Neuronal stem cell (in vitro differentiated cells): ENCODE data around the gene TIAL1.

Source experiments
- DNase-seq: peaks from one replicate; pipeline ENCODE4 v3.0.0-alpha.2; 2013; ENCODE audit warnings: low spot score
- H2AFZ ChIP-seq: one replicate; pipeline ENCODE4 v1.6.1; 2013; ENCODE audit warnings: mild to moderate bottlenecking, low read length, inconsistent platforms
- H2AK5ac ChIP-seq: 2 replicates; pipeline ENCODE4 v1.6.1; 2013; ENCODE audit warnings: low read depth, mild to moderate bottlenecking, inconsistent platforms, low read length, moderate library complexity, mixed read lengths
- H2BK120ac ChIP-seq: 2 replicates; pipeline ENCODE4 v1.6.1; 2013; ENCODE audit warnings: low read depth, mild to moderate bottlenecking, inconsistent platforms, low read length, moderate library complexity, mixed read lengths
- H2BK12ac ChIP-seq: one replicate; pipeline ENCODE4 v1.6.1; 2013; ENCODE audit warnings: low read length, inconsistent platforms
- H2BK15ac ChIP-seq: 2 replicates; pipeline ENCODE4 v1.6.1; 2013; ENCODE audit warnings: mild to moderate bottlenecking, low read length, inconsistent platforms, mixed read lengths
- H2BK5ac ChIP-seq: one replicate; pipeline ENCODE4 v1.6.1; 2013; ENCODE audit warnings: inconsistent platforms, mild to moderate bottlenecking, low read length, moderate library complexity
- H3K14ac ChIP-seq: one replicate; pipeline ENCODE4 v1.6.1; 2013; ENCODE audit warnings: low read length, inconsistent platforms
- H3K18ac ChIP-seq: 2 replicates; pipeline ENCODE4 v1.6.1; 2013; ENCODE audit warnings: low read length, inconsistent platforms
- H3K23ac ChIP-seq: 2 replicates; pipeline ENCODE4 v1.6.1; 2013; ENCODE audit warnings: low read depth, mild to moderate bottlenecking, mixed read lengths, low read length, inconsistent platforms; ENCODE audit not compliant: poor library complexity
- H3K27ac ChIP-seq: replicated peaks from 3 replicates; pipeline ENCODE4 v1.5.1; 2013; ENCODE audit warnings: low read length, inconsistent platforms
- H3K27me3 ChIP-seq, 3 experiments: 2 replicates each; pipeline ENCODE4 v1.6.1; 2013; ENCODE audit warnings: low read length in 3 of 3, mild to moderate bottlenecking in 2 of 3, inconsistent platforms in 1 of 3, low read depth in 1 of 3, mixed read lengths in 1 of 3, moderate library complexity in 1 of 3; ENCODE audit not compliant: control insufficient read depth in 3 of 3, insufficient read depth in 3 of 3
- H3K36me3 ChIP-seq, 2 donors: replicated peaks in 1 of 2; 2 replicates each; pipeline ENCODE4 v1.6.1; 2013; ENCODE audit warnings: low read length in 2 of 2; ENCODE audit not compliant: control insufficient read depth in 2 of 2, insufficient read depth in 2 of 2
- H3K4ac ChIP-seq: 2 replicates; pipeline ENCODE4 v1.6.1; 2013; ENCODE audit warnings: inconsistent platforms, mild to moderate bottlenecking, low read length, moderate library complexity
- H3K4me1 ChIP-seq, 2 donors: 1 replicate in 1 of 2; 2 replicates in 1 of 2; pipeline ENCODE4 v1.6.1; 2013; ENCODE audit warnings: low read length in 2 of 2, low read depth in 1 of 2; ENCODE audit not compliant: control insufficient read depth in 2 of 2, insufficient read depth in 1 of 2
- H3K4me2 ChIP-seq: one replicate; pipeline ENCODE4 v1.6.1; 2013; ENCODE audit warnings: mild to moderate bottlenecking, low read length, inconsistent platforms; ENCODE audit not compliant: insufficient read depth, poor library complexity, severe bottlenecking
- H3K4me3 ChIP-seq, 2 donors: 2 replicates each; pipeline ENCODE4 v1.5.1; 2013; ENCODE audit warnings: low read length in 2 of 2, mild to moderate bottlenecking in 2 of 2, inconsistent platforms in 1 of 2, moderate library complexity in 1 of 2
- H3K79me1 ChIP-seq: one replicate; pipeline ENCODE4 v1.6.1; 2013; ENCODE audit warnings: low read depth, mild to moderate bottlenecking, inconsistent platforms, low read length, moderate library complexity
- H3K9ac ChIP-seq: one replicate; pipeline ENCODE4 v1.6.1; 2013; ENCODE audit warnings: mild to moderate bottlenecking, low read depth, low read length, inconsistent platforms; ENCODE audit not compliant: poor library complexity
- H3K9me3 ChIP-seq, 2 donors: replicated peaks in 1 of 2; 2 replicates each; pipeline versions ENCODE3 to v1.6.1; 2013; ENCODE audit warnings: low read length in 2 of 2, mild to moderate bottlenecking in 2 of 2, inconsistent platforms in 1 of 2, low read depth in 1 of 2, mixed read lengths in 1 of 2, moderate library complexity in 1 of 2; ENCODE audit not compliant: control insufficient read depth in 2 of 2, insufficient read depth in 1 of 2
- H4K8ac ChIP-seq: one replicate; pipeline ENCODE4 v1.6.1; 2013; ENCODE audit warnings: low read depth, mild to moderate bottlenecking, inconsistent platforms, low read length, moderate library complexity
- H4K91ac ChIP-seq: one replicate; pipeline ENCODE4 v1.6.1; 2013; ENCODE audit warnings: low read length, low read depth, mild to moderate bottlenecking, inconsistent platforms; ENCODE audit not compliant: poor library complexity
- WGBS, 2 donors: extraction: QIAGEN DNeasy Blood & Tissue Kit; methylation state at CpG; one replicate each; pipeline ENCODE4 v1.1.7; 2013; ENCODE audit warnings: missing lambda C conversion rate in 2 of 2, mixed read lengths in 1 of 2; ENCODE audit not compliant: insufficient read length in 2 of 2, insufficient replicate concordance in 1 of 2; ENCODE audit errors: extremely low coverage in 2 of 2; 5-methylcytosine and 5-hydroxymethylcytosine counted together

Gene TIAL1

DNA sequence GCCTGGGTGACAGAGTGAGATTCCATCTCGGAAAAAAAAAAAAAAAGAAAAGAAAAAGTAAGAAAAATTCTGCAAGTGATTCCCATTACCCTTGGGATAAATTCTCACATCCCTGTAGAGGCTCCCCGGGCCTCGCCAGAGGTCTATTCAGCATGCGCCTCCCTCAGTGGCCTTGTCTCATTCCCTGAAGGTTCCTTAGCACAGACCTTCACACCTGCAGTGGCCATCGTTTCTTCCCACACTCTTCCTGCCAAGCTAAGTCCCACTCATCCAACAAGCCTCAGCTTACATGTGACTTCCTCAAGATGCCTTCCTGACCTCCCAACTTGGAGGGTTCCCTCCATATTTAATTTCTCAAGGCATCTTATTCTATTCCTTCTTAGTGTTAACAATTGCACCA, 33.5 kb upstream of the TIAL1 start:
- DNase-seq: no peak
- Histone ChIP-seq H3K4me1 (no peaks in the 10 kb centered on the region), H3K4me2 (no peak overlapping the region), H2BK120ac (no peak overlapping the region), H3K4me3 (no peak overlapping the region), H3K36me3 (no peaks in the 10 kb centered on the region), H3K14ac (no peak overlapping the region), H2BK12ac (no peak overlapping the region), H2BK5ac (no peak overlapping the region), H3K18ac (no peak overlapping the region), H3K27ac (no peak overlapping the region), H3K79me1 (no peaks in the 10 kb centered on the region), H2AK5ac (no peak overlapping the region), H2AFZ (no peak overlapping the region), H2BK15ac (no peak overlapping the region), H3K9ac (no peak overlapping the region), H3K23ac (no peak overlapping the region), H3K27me3 (peaks cover 0 to 5% (median 0%) of the 10 kb centered on the region in 3 experiments), H3K4ac (no peak overlapping the region), H3K9me3 (no peaks in the 10 kb centered on the region), H4K8ac (no peak overlapping the region), H4K91ac (no peak overlapping the region)
- no CpG with 5 or more reads among the region's 5 CpGs for WGBS, 2 donors

DNA sequence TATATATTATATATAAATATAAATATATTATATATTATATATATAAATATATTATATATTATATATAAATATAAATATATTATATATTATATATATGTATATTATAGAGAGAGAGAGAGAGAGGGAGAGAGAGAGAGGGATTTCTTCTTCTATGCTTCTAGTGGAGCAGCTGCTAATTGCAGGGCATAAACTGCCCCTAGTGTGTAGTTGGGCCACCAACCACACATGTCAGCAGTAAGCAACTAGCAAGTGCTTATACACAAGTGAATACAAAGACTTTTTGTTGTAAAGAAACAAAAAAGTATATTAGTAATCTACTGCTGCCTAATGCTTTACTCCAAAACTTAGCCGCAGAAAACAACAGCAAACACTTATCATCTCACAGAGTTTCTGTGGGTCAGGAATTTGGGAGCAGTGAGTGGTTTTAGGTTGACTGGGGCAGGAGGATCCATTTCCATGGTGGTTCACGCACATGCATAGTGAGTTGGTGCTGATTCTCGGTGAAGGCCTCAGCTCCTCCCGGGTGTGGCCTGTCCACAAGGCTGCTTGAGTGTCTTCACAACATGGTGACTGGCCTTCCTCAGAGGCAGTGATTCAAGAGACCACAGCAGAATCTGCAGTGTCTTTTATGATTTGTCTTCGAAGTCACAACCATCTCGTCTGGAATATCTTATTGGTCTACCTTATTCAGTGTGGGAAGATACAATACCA, 29.0 kb upstream of the TIAL1 start:
- peaks cover 0 to 5% (median 0%) of the 10 kb centered on the region in 3 experiments for H3K27me3 ChIP-seq
- no peak overlapping the region for H3K4me3 ChIP-seq
- no peak overlapping the region for H2AK5ac ChIP-seq
- no peak overlapping the region for H3K4ac ChIP-seq
- no peak for DNase-seq
- no peak overlapping the region for H3K18ac ChIP-seq
- H2BK15ac ChIP-seq: no peak overlapping the region
- no peaks in the 10 kb centered on the region for H3K36me3 ChIP-seq
- H2BK12ac ChIP-seq: no peak overlapping the region
- no peak overlapping the region for H3K27ac ChIP-seq
- no peak overlapping the region for H2AFZ ChIP-seq
- no peak overlapping the region for H3K23ac ChIP-seq
- no peak overlapping the region for H4K91ac ChIP-seq
- H3K9ac ChIP-seq: no peak overlapping the region
- WGBS, 2 donors: no CpG with 5 or more reads among the region's 6 CpGs
- no peak overlapping the region for H2BK5ac ChIP-seq
- H3K14ac ChIP-seq: no peak overlapping the region
- no peak overlapping the region for H2BK120ac ChIP-seq
- H3K9me3 ChIP-seq: no peaks in the 10 kb centered on the region
- H3K79me1 ChIP-seq: no peaks in the 10 kb centered on the region
- no peak overlapping the region for H4K8ac ChIP-seq
- H3K4me2 ChIP-seq: no peak overlapping the region
- no peaks in the 10 kb centered on the region for H3K4me1 ChIP-seq

DNA sequence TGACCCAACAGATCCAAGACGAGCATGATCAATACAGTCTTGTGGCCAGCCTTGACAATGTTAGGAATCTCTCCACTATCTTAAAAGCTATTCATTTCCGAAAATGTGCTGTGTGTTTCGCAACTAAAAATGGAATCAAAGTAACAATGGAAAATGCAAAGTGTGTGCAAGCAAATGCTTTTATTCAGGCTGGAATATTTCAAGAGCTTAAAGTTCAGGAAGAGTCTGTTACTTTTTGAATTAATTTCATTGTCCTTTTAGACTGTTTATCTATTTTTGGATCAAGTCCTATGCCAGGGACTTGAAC, 24.3 kb upstream of the TIAL1 start:
- no peak overlapping the region for H3K4ac ChIP-seq
- no peak overlapping the region for H2BK120ac ChIP-seq
- peak overlapping the region; percentile 82 for H2AFZ ChIP-seq
- no peak overlapping the region for H2BK12ac ChIP-seq
- H3K27me3 ChIP-seq: no peaks in the 10 kb centered on the region
- no peak overlapping the region for H2BK15ac ChIP-seq
- no peak overlapping the region for H3K9ac ChIP-seq
- peaks cover 2% of the 10 kb centered on the region for H3K79me1 ChIP-seq
- H4K91ac ChIP-seq: no peak overlapping the region
- H3K18ac ChIP-seq: peak overlapping the region; percentile 11
- no peak overlapping the region for H4K8ac ChIP-seq
- DNase-seq: no peak
- WGBS, 2 donors: no CpG with 5 or more reads among the region's 3 CpGs
- H3K4me1 ChIP-seq: peaks cover 0 to 3% of the 10 kb centered on the region in 2 donors
- H3K14ac ChIP-seq: no peak overlapping the region
- no peak overlapping the region for H3K4me3 ChIP-seq
- H3K23ac ChIP-seq: no peak overlapping the region
- no peak overlapping the region for H3K27ac ChIP-seq
- H3K9me3 ChIP-seq: no peaks in the 10 kb centered on the region
- H3K4me2 ChIP-seq: no peak overlapping the region
- no peak overlapping the region for H2BK5ac ChIP-seq
- H2AK5ac ChIP-seq: no peak overlapping the region
- no peaks in the 10 kb centered on the region for H3K36me3 ChIP-seq

DNA sequence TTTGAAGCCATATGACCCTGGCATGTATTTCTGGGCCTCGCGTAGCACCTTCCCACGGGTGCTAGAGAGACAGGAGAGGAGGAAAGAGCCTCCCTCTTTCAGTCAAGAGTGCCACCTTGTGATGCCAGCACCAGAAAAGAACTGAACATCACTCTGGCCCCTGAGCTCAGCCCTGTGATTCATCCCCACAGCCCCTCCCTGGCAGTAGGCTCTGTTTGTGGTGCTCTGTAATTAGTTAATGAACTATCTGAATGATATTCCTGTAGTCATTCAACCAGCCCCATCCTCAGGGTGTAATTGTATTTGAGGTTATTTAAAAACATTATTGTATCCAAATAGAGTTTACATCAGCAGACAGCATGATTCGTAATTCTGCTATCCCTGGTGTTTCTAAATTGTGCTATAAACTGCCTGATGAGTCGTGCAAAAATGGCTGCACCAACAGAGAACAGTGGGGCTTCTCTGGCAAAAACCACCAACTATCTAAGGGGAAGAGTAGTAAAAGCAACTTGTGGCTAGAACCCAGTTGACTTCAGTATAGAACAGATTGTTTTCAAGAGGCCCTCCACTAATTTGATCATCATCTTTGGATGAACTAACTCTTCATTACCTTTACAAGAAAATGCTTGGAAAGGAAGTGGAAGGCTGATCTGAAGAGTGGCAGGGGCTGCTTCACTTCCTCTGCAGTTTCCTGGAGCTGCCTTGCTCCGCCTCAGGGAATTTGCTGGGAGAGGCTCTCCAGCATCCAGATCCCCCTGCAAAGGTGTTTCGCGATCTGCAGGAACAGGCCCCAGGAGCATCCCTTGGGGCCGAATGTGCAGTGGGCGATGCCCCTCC, 23.7 kb upstream of the TIAL1 start:
- Histone ChIP-seq H3K4me2 (no peak overlapping the region), H4K8ac (no peak overlapping the region), H2BK5ac (no peak overlapping the region), H3K36me3 (no peaks in the 10 kb centered on the region), H2AK5ac (no peak overlapping the region), H3K27ac (peak overlapping the region; percentile 10), H3K18ac (peak overlapping the region; percentile 57), H3K4ac (no peak overlapping the region), H3K9me3 (no peaks in the 10 kb centered on the region), H3K4me1 (peaks cover 0 to 3% of the 10 kb centered on the region in 2 donors), H2BK15ac (no peak overlapping the region), H2BK12ac (no peak overlapping the region), H2BK120ac (no peak overlapping the region), H3K27me3 (no peaks in the 10 kb centered on the region), H3K79me1 (peaks cover 2% of the 10 kb centered on the region), H3K4me3 (no peak overlapping the region), H2AFZ (peak overlapping the region; percentile 82), H4K91ac (no peak overlapping the region), H3K23ac (no peak overlapping the region), H3K14ac (no peak overlapping the region), H3K9ac (no peak overlapping the region)
- DNase-seq: no peak
- WGBS, 2 donors: no CpG with 5 or more reads among the region's 10 CpGs
